Osteoblast (primary cell): Measurements from ENCODE around the gene CA11. TPM values are rescaled to one million over a fixed set of nuclear protein-coding genes. Genes with fewer than 3 reads are reported as not detected.

Experiments used
- DNase-seq: peaks from one replicate; pipeline ENCODE4 v3.0.0; 2011; ENCODE audit warnings: low spot score, mixed read lengths; ENCODE audit not compliant: insufficient read length; ENCODE audit errors: missing footprints
- H2AFZ ChIP-seq: 2 replicates; pipeline ENCODE4 v1.6.0; 2011; ENCODE audit warnings: mild to moderate bottlenecking, low read length
- H3K27ac ChIP-seq: 2 replicates; pipeline ENCODE4 v1.5.1; 2011; ENCODE audit warnings: mild to moderate bottlenecking, low read depth, low read length, moderate library complexity
- H3K27me3 ChIP-seq: 2 replicates; pipeline ENCODE4 v1.6.0; 2012; ENCODE audit warnings: mild to moderate bottlenecking, control low read depth, inconsistent platforms, low read length, moderate library complexity; ENCODE audit not compliant: insufficient read depth
- H3K36me3 ChIP-seq: 2 replicates; pipeline ENCODE4 v1.5.1; 2011; ENCODE audit warnings: mild to moderate bottlenecking, low read length, control low read depth, moderate library complexity; ENCODE audit not compliant: insufficient read depth
- H3K4me1 ChIP-seq: 2 replicates; pipeline ENCODE4 v1.5.1; 2011; ENCODE audit warnings: mild to moderate bottlenecking, low read length, control low read depth, moderate library complexity; ENCODE audit not compliant: insufficient read depth
- H3K4me2 ChIP-seq: 2 replicates; pipeline ENCODE4 v1.6.0; 2011; ENCODE audit warnings: mild to moderate bottlenecking, low read length; ENCODE audit not compliant: insufficient read depth
- H3K4me3 ChIP-seq: fragments of 200-600 bp; sonication (generic); 3 replicates; pipeline ENCODE4 v1.5.1; 2012; ENCODE audit warnings: mild to moderate bottlenecking, low read length, inconsistent platforms; ENCODE audit not compliant: insufficient read depth
- H3K79me2 ChIP-seq: 2 replicates; pipeline ENCODE4 v1.6.0; 2012; ENCODE audit warnings: mild to moderate bottlenecking, low read length, control low read depth, inconsistent platforms; ENCODE audit not compliant: insufficient read depth
- H3K9me3 ChIP-seq: 2 replicates; pipeline ENCODE4 v1.5.1; 2011; ENCODE audit warnings: low read depth, low read length, control low read depth
- H4K20me1 ChIP-seq: 2 replicates; pipeline ENCODE4 v1.6.0; 2012; ENCODE audit warnings: mild to moderate bottlenecking, low read length, control low read depth; ENCODE audit not compliant: insufficient read depth
- total RNA-seq: library from RNA; depleted of rRNA; stranded (reverse); fragments of >200 nt; gene quantifications from 2 replicates; pipeline ENCODE4 v1.2.3, GENCODE V29; 2012
- TF ChIP-seq, protein P1 (sequence below): IDR thresholded peaks from 2 replicates; pipeline ENCODE4 v1.5.1; 2011; ENCODE audit warnings: mild to moderate bottlenecking, low read depth, low read length, moderate library complexity; ENCODE audit errors: extremely low read depth

The CA11 gene
- total RNA-seq, 1 donor = 1.8 TPM

DNA sequence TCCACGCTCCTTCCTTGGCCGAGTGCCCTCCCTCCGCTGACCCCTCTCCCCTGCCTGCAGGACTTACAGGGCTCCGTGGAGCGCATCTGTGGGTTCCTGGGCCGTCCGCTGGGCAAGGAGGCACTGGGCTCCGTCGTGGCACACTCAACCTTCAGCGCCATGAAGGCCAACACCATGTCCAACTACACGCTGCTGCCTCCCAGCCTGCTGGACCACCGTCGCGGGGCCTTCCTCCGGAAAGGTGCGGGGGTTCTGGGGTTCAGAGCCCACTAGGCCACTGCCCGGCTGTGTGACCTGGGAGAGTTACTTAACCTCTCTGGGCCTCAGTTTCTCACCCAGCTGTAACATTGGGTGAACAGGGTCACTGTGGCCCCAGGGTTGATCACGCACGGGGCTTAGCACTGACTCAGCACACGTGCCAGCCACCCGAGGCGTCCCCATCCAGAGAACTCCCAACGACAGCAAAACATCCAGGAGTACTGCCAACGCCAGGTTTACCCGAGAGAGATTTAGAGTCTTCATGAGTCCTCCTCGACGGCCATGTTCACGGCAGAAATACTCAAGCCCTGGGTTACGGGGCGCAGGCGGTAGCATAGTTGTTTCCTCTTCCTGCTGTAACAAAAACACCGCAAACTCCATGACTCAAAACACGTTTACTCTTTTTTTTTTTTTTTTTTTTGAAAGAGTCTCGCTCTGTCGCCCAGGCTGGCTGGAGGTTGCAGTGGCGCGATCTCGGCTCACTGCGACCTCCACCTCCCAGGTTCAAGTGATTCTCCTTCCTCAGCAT lies 49.1 kb downstream of the CA11 start:
- no peaks in the 10 kb centered on the region for H3K36me3 ChIP-seq

DNA sequence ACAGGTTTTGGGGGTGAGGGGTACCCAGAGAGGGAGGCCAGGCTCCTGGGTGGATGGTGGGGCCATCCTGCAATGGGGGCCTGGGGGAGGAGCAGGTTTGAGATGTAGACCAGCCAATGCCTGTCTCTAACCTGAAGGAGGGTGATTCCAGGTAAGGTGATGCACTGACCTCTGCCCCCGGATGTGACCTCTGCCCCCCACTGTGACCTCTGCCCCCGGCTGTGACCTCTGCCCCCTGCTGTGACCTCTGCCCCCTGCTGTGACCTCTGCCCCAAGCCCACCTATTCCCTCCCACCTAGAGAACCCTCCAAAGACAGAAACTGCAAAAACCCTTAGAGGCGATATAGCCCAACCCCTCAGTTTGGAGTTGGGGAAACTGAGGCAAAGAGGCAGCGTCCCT lies 49.8 kb downstream of the CA11 start:
- Histone ChIP-seq H3K27ac (no peak overlapping the region), H3K79me2 (no peaks in the 10 kb centered on the region), H3K9me3 (no peaks in the 10 kb centered on the region), H3K36me3 (no peaks in the 10 kb centered on the region), H4K20me1 (no peaks in the 10 kb centered on the region), H3K4me2 (no peak overlapping the region), H3K4me3 (no peak overlapping the region), H3K4me1 (no peaks in the 10 kb centered on the region), H2AFZ (no peak overlapping the region), H3K27me3 (no peaks in the 10 kb centered on the region)
- DNase-seq = peak; percentile 30
- TF ChIP-seq, protein P1, sequence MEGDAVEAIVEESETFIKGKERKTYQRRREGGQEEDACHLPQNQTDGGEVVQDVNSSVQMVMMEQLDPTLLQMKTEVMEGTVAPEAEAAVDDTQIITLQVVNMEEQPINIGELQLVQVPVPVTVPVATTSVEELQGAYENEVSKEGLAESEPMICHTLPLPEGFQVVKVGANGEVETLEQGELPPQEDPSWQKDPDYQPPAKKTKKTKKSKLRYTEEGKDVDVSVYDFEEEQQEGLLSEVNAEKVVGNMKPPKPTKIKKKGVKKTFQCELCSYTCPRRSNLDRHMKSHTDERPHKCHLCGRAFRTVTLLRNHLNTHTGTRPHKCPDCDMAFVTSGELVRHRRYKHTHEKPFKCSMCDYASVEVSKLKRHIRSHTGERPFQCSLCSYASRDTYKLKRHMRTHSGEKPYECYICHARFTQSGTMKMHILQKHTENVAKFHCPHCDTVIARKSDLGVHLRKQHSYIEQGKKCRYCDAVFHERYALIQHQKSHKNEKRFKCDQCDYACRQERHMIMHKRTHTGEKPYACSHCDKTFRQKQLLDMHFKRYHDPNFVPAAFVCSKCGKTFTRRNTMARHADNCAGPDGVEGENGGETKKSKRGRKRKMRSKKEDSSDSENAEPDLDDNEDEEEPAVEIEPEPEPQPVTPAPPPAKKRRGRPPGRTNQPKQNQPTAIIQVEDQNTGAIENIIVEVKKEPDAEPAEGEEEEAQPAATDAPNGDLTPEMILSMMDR = no peak

More for the DNA sequence above, 49.1 kb downstream of the CA11 start:
- no peak overlapping the region for H2AFZ ChIP-seq
- H3K4me1 ChIP-seq = no peaks in the 10 kb centered on the region
- H3K4me3 ChIP-seq = no peak overlapping the region
- no peaks in the 10 kb centered on the region for H3K79me2 ChIP-seq
- TF ChIP-seq, protein P1 = no peak
- no peak overlapping the region for H3K4me2 ChIP-seq
- H3K9me3 ChIP-seq = no peaks in the 10 kb centered on the region
- no peak overlapping the region for H3K27ac ChIP-seq
- H3K27me3 ChIP-seq = no peaks in the 10 kb centered on the region
- no peaks in the 10 kb centered on the region for H4K20me1 ChIP-seq
- DNase-seq = peak; percentile 26

DNA sequence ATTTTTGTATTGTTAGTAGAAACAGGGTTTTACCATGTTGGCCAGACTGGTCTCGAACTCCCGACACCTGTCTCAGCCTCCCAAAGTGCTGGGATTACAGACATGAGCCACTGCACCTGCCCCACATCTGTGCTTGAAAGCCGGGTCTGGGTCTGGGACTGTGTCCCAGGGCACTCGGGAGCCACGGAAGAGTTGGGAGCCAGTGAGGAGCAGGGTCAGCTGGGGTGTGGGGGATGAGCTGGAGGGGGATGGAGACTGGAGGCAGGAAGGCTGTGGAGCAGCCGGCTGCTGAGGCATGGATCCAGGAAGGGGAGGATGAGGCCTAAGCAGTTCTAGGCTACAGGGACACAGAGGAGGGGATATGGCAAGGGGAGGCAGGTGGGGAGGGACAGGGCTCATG lies 50.2 kb downstream of the CA11 start:
- no peak overlapping the region for H3K4me3 ChIP-seq
- no peak overlapping the region for H3K4me2 ChIP-seq
- TF ChIP-seq, protein P1 = no peak
- no peaks in the 10 kb centered on the region for H3K4me1 ChIP-seq
- DNase-seq = peak; percentile 49
- no peak overlapping the region for H2AFZ ChIP-seq
- H3K9me3 ChIP-seq = no peaks in the 10 kb centered on the region
- H3K79me2 ChIP-seq = no peaks in the 10 kb centered on the region
- no peak overlapping the region for H3K27ac ChIP-seq
- H3K36me3 ChIP-seq = no peaks in the 10 kb centered on the region
- H3K27me3 ChIP-seq = no peaks in the 10 kb centered on the region
- H4K20me1 ChIP-seq = no peaks in the 10 kb centered on the region

DNA sequence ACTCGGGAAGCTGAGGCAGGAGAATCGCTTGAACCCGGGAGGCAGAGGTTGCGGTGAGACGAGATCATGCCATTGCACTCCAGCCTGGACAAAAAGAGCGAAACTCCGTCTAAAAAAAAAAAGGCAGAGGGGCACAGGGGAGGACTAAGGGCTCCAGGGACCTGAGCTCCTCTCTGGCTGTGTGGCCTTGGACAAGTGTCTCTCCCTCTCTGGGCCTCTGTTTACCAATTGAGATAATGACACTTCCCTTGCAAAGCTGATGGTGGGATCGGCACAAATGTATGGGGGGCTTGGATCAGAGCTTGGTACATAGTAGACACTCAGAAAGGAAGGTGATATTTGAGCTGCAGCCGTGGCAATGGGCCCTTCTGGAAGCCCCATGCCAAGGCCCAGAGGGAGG lies 50.8 kb downstream of the CA11 start:
- Histone ChIP-seq H3K79me2 (no peaks in the 10 kb centered on the region), H3K9me3 (no peaks in the 10 kb centered on the region), H3K36me3 (no peaks in the 10 kb centered on the region), H3K27ac (no peak overlapping the region), H3K27me3 (no peaks in the 10 kb centered on the region), H3K4me3 (no peak overlapping the region), H3K4me1 (no peaks in the 10 kb centered on the region), H4K20me1 (no peaks in the 10 kb centered on the region), H3K4me2 (no peak overlapping the region), H2AFZ (no peak overlapping the region)
- TF ChIP-seq, protein P1 = no peak
- peak; percentile 26 for DNase-seq
